Keratinocyte (primary cell): ENCODE data around the gene TMPRSS13.

Experiments
- CTCF ChIP-seq, 3 experiments: IDR thresholded peaks in 1 of 3; conservative IDR thresholded peaks in 1 of 3; optimal IDR thresholded peaks in 1 of 3; 2 replicates in 2 of 3; 3 replicates in 1 of 3; pipeline versions ENCODE3 to v1.5.1; 2011; ENCODE audit warnings: low read length in 3 of 3, mild to moderate bottlenecking in 3 of 3, moderate library complexity in 2 of 3, control low read depth in 1 of 3, inconsistent platforms in 1 of 3; ENCODE audit not compliant: insufficient read depth in 2 of 3; ENCODE audit errors: extremely low read depth in 1 of 3
- EZH2 ChIP-seq: IDR thresholded peaks from one replicate; pipeline ENCODE4 v1.6.1; 2012; ENCODE audit warnings: inconsistent platforms, mild to moderate bottlenecking, low read length, moderate library complexity

GRCh38 chr11:117914398-117914761 is 14.8 kb downstream of the TMPRSS13 start:
- TF ChIP-seq CTCF (optimal IDR thresholded peaks at IDR 0.05 in 1 of 3, IDR thresholded peaks at IDR 0.05 in 1 of 3, conservative IDR thresholded peaks at IDR 0.05 in 1 of 3; ENCODE audit: extremely low read depth in 1 of 3, insufficient read depth in 2 of 3, low read length in 3 of 3) (no peak), EZH2 (no peak)
